ENCODE results near the gene TMEM127. TPM values are rescaled to one million over a fixed set of nuclear protein-coding genes. Genes with fewer than 3 reads are reported as not detected.

TMEM127 gene
- total and polyA plus RNA-seq, 2 donors (not counting 1 experiment from before 2014, with no cell fraction given) = 21.5 to 48.0 TPM

GRCh38 chr2:96245609-96246390 is 20.0 kb downstream of the TMEM127 start:
- Mint-ChIP-seq H3K27ac (peak overlapping the region; percentile 84), H3K4me1 (peaks cover 46% of the 10 kb centered on the region), H3K9me3 (ENCODE audit: insufficient read depth) (no peaks in the 10 kb centered on the region), H3K4me3 (peak overlapping the region; percentile 55), H3K27me3 (no peaks in the 10 kb centered on the region)
- Histone ChIP-seq H3K4me2 (replicated peaks; ENCODE audit: low read depth, low read length, poor library complexity, severe bottlenecking) (peak overlapping the region; percentile 6), H3K36me3 (replicated peaks in 1 of 2; ENCODE audit: control extremely low read depth in 1 of 2, control insufficient read depth in 1 of 2, extremely low read depth in 1 of 2, insufficient read depth in 2 of 2, low read length in 1 of 2) (peaks cover 0 to 12% of the 10 kb centered on the region in 2 experiments), H3K9ac (ENCODE audit: low read length) (no peak overlapping the region), H2AFZ (ENCODE audit: insufficient read depth, low read depth, low read length, poor library complexity, severe bottlenecking) (no peak overlapping the region), H3K27ac (ENCODE audit: low read length in 2 of 2) (peak overlapping the region in 1 of 2 donors; percentile 37), H3K9me3 (ENCODE audit: control extremely low read depth in 1 of 3, control insufficient read depth in 2 of 3, insufficient read depth in 1 of 3, low read length in 2 of 3) (peaks cover 0 to 12% (median 3%) of the 10 kb centered on the region in 3 donors), H3K4me3 (ENCODE audit: control extremely low read depth in 1 of 5, extremely low read depth in 1 of 5, insufficient read depth in 1 of 5, low read depth in 2 of 5, low read length in 4 of 5) (no peak overlapping the region), H3K27me3 (replicated peaks in 1 of 4; ENCODE audit: control extremely low read depth in 1 of 4, control insufficient read depth in 3 of 4, insufficient read depth in 4 of 4, low read length in 3 of 4) (no peaks in the 10 kb centered on the region), H3K4me1 (ENCODE audit: control insufficient read depth in 2 of 2, insufficient read depth in 2 of 2, low read length in 2 of 2) (peaks cover 34 to 49% of the 10 kb centered on the region in 2 donors), H3K79me2 (ENCODE audit: control insufficient read depth, insufficient read depth, low read length) (peaks cover 4% of the 10 kb centered on the region), H4K20me1 (ENCODE audit: control insufficient read depth, insufficient read depth, low read length, poor library complexity, severe bottlenecking) (no peaks in the 10 kb centered on the region)
- intact Hi-C loops (cut with micrococcal nuclease) = no loop called here
- ChIA-PET POLR2A (interaction anchor here (0.8 to 1.0 kb wide), 2 partner anchors 18 to 38 kb away, joined by 4 to 12 read pairs; partner anchors contain the start of gene STARD7), CTCF (interaction anchor here (1.3 to 1.4 kb wide), 2 partner anchors 12 to 71 kb away, joined by 3 to 6 read pairs; no protein-coding TSS in a partner anchor)
- 80% methylated on average over 7 of the region's 8 CpGs for WGBS (ENCODE audit: insufficient coverage)
- no peak for TF ChIP-seq CTCF (IDR thresholded peaks at IDR 0.05)
- no peak for TF ChIP-seq EZH2 (IDR thresholded peaks at IDR 0.05; ENCODE audit: borderline replicate concordance, insufficient read depth, low read depth, low read length, poor library complexity, severe bottlenecking)
- peak; percentile 53 for DNase-seq
- peak; percentile 52 for ATAC-seq (ENCODE audit: low read depth)

DNA sequence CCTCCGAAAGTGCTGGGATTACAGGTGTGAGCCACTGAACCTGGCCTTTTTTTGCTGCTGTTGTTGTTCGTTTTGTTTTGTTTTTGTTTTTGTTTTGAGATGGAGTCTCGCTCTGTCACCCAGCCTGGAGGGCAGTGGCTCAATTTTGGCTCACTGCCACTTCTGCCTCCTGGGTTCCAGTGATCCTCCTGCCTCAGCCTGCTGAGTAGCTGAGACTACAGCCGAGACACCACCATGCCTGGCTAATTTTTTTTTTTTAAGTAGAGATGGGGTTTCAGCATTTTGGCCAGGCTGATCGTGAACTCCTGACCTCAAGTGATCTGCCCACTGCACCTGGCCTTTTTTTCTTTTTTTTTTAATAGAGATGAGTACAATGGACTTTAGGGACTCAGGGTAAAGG is 22.0 kb downstream of the TMEM127 start:
- H3K27me3 Mint-ChIP-seq = no peaks in the 10 kb centered on the region
- TF ChIP-seq EZH2 (IDR thresholded peaks at IDR 0.05; ENCODE audit: borderline replicate concordance, insufficient read depth, low read depth, low read length, poor library complexity, severe bottlenecking) (no peak), CTCF (IDR thresholded peaks at IDR 0.05) (no peak)
- ChIA-PET POLR2A (no interaction called here), CTCF (interaction anchor here (0.7 to 1.1 kb wide), 2 partner anchors 10 to 21 kb away, joined by 3 to 4 read pairs; no protein-coding TSS in a partner anchor)
- intact Hi-C loops (cut with micrococcal nuclease) = loop anchor here (2.0 kb wide), 1 partner anchor 21 kb away; the partner anchor contains the start of gene TMEM127
- Histone ChIP-seq H3K4me2 (replicated peaks; ENCODE audit: low read depth, low read length, poor library complexity, severe bottlenecking) (no peak overlapping the region), H3K4me3 (ENCODE audit: control extremely low read depth in 1 of 5, extremely low read depth in 1 of 5, insufficient read depth in 1 of 5, low read depth in 2 of 5, low read length in 4 of 5) (no peak overlapping the region), H3K9ac (ENCODE audit: low read length) (no peak overlapping the region), H3K79me2 (ENCODE audit: control insufficient read depth, insufficient read depth, low read length) (peaks cover 4% of the 10 kb centered on the region), H3K9me3 (ENCODE audit: control extremely low read depth in 1 of 3, control insufficient read depth in 2 of 3, insufficient read depth in 1 of 3, low read length in 2 of 3) (peaks cover 0 to 12% (median 3%) of the 10 kb centered on the region in 3 donors), H3K36me3 (replicated peaks in 1 of 2; ENCODE audit: control extremely low read depth in 1 of 2, control insufficient read depth in 1 of 2, extremely low read depth in 1 of 2, insufficient read depth in 2 of 2, low read length in 1 of 2) (peaks cover 0 to 3% of the 10 kb centered on the region in 2 experiments), H3K27ac (ENCODE audit: low read length in 2 of 2) (no peak overlapping the region), H2AFZ (ENCODE audit: insufficient read depth, low read depth, low read length, poor library complexity, severe bottlenecking) (no peak overlapping the region), H4K20me1 (ENCODE audit: control insufficient read depth, insufficient read depth, low read length, poor library complexity, severe bottlenecking) (no peaks in the 10 kb centered on the region), H3K4me1 (ENCODE audit: control insufficient read depth in 2 of 2, insufficient read depth in 2 of 2, low read length in 2 of 2) (peaks cover 34 to 51% of the 10 kb centered on the region in 2 donors), H3K27me3 (replicated peaks in 1 of 4; ENCODE audit: control extremely low read depth in 1 of 4, control insufficient read depth in 3 of 4, insufficient read depth in 4 of 4, low read length in 3 of 4) (no peaks in the 10 kb centered on the region)
- peaks cover 48% of the 10 kb centered on the region for H3K4me1 Mint-ChIP-seq
- WGBS (ENCODE audit: insufficient coverage) = 100% methylated on average over 4 of the region's 5 CpGs
- H3K9me3 Mint-ChIP-seq (ENCODE audit: insufficient read depth) = no peaks in the 10 kb centered on the region
- H3K27ac Mint-ChIP-seq = no peak overlapping the region
- DNase-seq (no peak), ATAC-seq (ENCODE audit: low read depth) (no peak)
- no peak overlapping the region for H3K4me3 Mint-ChIP-seq
